Stimulated activated CD4-positive, alpha-beta T cell treated with anti-CD3 and anti-CD28 coated beads, Interleukin-1b, Interleukin-23, amount 100 ng/mL, for 24 hours (primary cell): ENCODE measurements around the gene KLHL7.
"Not testable (repeated sequence)": the region's sequence is repeated elsewhere in the genome, so short reads cannot be mapped to it uniquely, and the experiment has no call there.

Source experiments
- DNase-seq, 4 experiments: peaks; one replicate each; pipeline ENCODE4 v3.0.0-alpha.2; 2020; ENCODE audit warnings: low read depth in 4 of 4, low spot score in 1 of 4

The KLHL7 gene

DNA sequence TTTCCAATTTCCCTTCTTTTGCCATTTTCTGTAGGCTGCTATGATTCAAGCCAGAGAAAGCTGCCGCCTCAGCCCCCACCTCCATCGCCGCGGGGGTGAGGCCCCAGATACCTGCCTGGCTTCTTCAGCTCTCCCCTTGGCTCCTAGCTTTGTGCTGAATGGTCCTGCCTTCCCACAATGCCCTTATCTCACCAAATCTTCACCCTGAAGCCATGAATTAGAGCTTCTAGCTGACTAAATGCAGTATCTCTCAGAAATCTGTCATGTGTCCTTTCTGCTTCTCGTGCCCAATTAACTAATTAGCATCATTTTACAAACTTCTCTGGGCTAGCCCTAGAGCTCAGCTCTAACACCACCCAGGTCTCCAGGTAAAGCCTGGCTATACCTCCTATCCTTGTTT, 108.8 kb downstream of the KLHL7 start:
- no peak for DNase-seq

DNA sequence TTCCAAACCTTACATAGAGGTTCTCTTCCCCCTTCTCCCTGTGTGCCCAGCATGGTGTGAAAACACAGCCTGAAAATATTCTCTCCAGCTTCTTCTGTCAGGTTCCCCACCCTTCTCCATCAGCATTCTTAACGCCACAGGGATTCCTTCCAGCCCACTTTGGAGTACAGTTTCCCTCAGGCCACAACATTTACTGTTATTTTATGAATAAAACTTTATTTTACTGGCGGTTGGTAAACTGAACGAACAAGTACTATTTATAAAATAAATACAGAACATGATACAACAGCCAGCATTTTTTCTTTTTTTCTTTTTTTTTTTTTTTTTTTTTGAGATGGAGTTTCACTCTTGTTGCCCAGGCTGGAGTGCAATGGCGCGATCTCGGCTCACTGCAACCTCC, 109.4 kb downstream of the KLHL7 start:
- no peak for DNase-seq

DNA sequence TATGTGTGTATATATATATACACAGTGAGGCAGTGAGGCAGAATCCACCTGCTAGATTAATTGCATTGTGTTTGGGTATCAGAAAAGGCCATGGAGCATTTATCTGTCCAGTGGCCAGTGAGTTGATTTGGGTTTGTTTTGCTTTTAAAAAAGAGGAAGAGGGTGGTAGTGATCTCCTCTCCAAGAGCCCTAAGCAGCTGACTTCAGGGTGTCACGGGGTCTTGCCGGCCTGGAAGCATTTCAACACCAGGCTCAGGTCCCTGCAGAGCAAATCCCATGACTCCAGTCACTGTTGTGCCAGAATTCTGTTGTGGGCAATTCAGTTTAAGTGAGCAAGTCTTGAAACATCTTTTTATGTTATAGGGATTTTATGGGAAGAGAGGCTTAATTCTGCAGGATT, 110.4 kb downstream of the KLHL7 start:
- no peak for DNase-seq

DNA sequence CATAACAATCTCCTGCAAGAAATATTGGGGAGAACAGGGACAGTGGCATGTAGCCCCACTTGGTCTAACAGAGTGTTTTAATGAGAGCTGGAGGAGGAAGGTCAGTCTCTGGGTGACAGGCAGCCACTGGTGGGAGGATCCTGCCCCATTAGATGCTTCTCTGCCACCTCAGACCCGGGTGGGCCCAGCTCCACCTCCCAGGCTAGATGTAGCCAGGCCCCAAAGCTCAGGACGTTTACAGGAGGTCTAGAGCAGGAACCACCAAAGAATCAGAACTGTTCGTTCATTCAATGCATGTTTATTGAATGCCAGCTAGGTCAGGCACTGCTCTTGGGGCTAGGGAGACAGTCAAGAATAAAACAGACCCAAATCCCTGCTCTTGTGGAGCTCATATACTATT, 112.6 kb downstream of the KLHL7 start:
- DNase-seq: no peak

DNA sequence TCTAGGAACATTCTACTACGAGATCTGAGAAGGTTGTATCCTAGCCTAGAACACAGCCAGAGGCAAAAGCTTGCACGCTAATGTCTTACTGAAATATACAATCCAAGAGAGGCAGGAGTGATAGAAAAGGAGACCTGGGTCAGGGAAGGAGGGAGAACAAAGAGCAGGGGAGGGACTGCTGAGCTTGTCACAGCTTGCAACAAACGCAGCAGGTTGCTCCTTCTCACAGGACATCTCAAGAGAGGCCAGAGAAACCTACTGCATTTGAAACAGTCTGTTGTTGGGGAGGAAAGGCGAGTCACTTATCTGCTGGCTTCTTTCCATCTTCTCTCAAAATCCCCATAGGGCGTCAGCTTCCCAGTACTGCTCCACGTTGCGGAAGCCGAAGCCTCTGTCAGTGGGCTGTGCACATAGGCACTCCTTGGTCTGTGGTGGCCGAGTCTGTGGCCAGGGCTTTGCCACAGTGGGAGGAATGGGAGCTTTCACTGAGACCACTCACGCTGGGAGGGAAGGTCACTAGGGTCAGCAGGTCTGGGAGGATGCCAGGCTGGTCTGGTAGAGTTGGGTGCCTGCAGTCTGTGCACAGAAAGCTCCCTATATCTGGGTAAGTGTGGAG, 115.2 kb downstream of the KLHL7 start:
- DNase-seq: no peak

DNA sequence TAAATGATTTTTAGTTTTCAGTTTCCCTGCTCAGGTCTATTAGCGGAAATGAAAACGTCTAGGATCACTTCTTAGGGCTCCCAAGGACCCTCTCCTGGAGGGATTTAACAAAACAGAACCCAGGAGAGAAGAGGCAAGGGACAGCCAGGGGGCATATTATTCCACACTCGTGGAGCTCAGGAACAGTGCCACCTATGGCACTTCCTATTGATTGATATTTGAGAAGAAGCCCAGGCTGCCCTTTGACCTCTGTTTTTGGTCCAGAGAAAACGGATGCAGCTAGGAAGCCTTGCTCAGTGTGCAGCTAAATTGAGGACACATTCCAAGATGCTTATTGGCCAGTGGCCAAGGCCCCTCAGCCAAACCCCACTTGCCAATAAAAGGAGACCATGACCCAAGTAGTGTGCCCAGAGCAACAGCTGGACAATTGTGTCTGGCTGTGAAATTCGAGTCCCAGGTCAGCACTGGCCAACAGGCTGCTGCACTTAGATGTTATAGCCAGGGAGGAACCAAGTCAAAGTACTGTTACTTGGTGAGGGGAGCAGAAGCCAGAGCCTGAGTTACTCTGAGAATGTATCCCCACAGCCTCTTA, 117.0 kb downstream of the KLHL7 start:
- DNase-seq: no peak

DNA sequence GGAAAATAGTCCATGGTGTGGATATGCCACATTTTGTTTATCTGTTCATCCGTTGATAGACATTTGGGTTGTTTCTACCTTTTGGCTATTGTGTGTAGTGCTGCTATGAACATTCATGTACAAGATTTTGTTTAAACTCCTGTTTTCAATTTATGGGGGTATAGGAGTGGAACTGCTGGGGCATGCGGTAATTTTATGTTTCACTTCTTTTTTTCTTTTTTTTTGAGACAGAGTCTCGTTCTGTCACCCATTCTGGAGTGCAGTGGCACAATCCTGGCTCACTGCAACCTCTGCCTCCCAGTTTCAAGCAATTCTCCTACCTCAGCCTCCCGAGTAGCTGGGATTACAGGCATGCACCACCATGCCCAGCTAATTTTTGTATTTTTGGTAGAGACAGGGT, 118.8 kb downstream of the KLHL7 start:
- not testable (repeated sequence) for DNase-seq

DNA sequence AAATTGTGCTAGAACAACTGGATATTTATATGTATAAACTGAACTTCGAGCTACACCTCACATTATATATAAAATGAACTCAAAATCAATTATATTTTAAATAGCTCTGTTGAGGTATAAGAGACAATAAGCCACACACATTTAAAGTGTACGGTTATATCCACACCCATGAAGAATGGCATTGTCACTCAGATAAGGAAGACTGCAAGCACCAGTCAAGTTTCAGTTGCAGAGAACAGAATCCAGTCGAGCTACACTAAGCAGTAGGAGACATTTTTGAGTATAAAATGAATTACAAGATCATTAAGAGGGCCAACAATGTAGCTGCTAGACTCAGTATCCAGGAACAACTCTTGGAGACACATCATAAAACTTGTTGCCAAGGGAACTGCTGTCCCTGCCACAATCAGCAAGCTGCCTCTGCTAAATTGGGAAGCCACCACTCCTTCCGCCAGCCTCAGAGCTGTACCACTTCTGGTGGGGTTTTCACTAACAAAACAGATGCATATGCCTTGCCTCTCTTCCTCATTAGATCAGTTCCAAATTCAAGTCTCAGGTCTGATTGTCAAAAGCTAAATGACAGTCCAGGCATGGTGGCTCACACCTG, 121.4 kb downstream of the KLHL7 start:
- DNase-seq: no peak
